A549 (cell line): ENCODE measurements around the gene ABCG8.

ENCODE experiments used
- HOXB13 ChIP-seq: fragments of 250-450 bp; sonication (Bioruptor Pico); IDR thresholded peaks from 2 replicates; pipeline ENCODE4 v1.5.0; 2020; ENCODE audit warnings: low read depth, mild to moderate bottlenecking, moderate library complexity
- JUNB ChIP-seq: fragments of >200 bp; sonication (Bioruptor Twin); formaldehyde crosslinking; IDR thresholded peaks from 2 replicates; pipeline ENCODE4 v1.6.1; 2016
- MAZ ChIP-seq: fragments of 150-350 bp; IDR thresholded peaks from 2 replicates; pipeline ENCODE4 v1.6.1; 2014; ENCODE audit warnings: antibody characterized with exemption, low read depth, low read length, borderline replicate concordance
- MYC ChIP-seq: IDR thresholded peaks from 2 replicates; pipeline ENCODE4 v1.6.1; 2012; ENCODE audit warnings: mild to moderate bottlenecking, inconsistent platforms, low read length, improper control_type of control experiment, borderline replicate concordance
- POLR2AphosphoS2 ChIP-seq: conservative IDR thresholded peaks from 2 replicates; pipeline ENCODE4 v1.6.1; 2012; ENCODE audit warnings: low read length, improper control_type of control experiment, inconsistent platforms
- TF ChIP-seq, protein P1 (sequence below): fragments of 200-600 bp; sonication (generic); IDR thresholded peaks from 2 replicates; pipeline ENCODE4 v1.6.1; 2016; ENCODE audit warnings: antibody characterized with exemption, mild to moderate bottlenecking, moderate library complexity
- TF ChIP-seq, protein P2 (sequence below): fragments of >200 bp; sonication (Bioruptor Twin); formaldehyde crosslinking; IDR thresholded peaks from 3 replicates; pipeline ENCODE4 v1.5.1; 2016
- TF ChIP-seq, protein P3 (sequence below): IDR thresholded peaks from 2 replicates; pipeline ENCODE4 v1.6.1; 2012; ENCODE audit warnings: low read depth, borderline replicate concordance

DNA sequence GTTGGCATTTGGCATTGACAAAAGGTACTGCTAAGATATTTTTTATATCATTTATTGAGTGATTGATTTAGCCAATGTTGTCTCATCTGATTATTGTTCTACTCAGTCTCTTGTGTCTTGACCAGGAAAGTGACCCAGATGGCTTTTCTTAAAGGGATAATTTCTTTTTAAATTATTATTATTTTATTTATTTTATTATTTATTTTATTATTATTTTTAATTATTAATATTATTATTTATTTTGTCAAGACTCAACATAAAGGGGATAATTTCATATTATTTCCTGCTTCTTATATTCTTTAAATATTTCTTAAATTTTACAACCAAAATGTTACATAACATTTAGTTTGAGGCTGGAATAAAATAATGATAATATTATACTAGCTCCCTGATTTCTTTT lies 37.9 kb upstream of the ABCG8 start:
- TF ChIP-seq POLR2AphosphoS2, result no peak
- no peak for TF ChIP-seq MYC
- TF ChIP-seq, protein P1, sequence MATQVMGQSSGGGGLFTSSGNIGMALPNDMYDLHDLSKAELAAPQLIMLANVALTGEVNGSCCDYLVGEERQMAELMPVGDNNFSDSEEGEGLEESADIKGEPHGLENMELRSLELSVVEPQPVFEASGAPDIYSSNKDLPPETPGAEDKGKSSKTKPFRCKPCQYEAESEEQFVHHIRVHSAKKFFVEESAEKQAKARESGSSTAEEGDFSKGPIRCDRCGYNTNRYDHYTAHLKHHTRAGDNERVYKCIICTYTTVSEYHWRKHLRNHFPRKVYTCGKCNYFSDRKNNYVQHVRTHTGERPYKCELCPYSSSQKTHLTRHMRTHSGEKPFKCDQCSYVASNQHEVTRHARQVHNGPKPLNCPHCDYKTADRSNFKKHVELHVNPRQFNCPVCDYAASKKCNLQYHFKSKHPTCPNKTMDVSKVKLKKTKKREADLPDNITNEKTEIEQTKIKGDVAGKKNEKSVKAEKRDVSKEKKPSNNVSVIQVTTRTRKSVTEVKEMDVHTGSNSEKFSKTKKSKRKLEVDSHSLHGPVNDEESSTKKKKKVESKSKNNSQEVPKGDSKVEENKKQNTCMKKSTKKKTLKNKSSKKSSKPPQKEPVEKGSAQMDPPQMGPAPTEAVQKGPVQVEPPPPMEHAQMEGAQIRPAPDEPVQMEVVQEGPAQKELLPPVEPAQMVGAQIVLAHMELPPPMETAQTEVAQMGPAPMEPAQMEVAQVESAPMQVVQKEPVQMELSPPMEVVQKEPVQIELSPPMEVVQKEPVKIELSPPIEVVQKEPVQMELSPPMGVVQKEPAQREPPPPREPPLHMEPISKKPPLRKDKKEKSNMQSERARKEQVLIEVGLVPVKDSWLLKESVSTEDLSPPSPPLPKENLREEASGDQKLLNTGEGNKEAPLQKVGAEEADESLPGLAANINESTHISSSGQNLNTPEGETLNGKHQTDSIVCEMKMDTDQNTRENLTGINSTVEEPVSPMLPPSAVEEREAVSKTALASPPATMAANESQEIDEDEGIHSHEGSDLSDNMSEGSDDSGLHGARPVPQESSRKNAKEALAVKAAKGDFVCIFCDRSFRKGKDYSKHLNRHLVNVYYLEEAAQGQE, result no peak
- no peak for TF ChIP-seq JUNB
- TF ChIP-seq, protein P2, sequence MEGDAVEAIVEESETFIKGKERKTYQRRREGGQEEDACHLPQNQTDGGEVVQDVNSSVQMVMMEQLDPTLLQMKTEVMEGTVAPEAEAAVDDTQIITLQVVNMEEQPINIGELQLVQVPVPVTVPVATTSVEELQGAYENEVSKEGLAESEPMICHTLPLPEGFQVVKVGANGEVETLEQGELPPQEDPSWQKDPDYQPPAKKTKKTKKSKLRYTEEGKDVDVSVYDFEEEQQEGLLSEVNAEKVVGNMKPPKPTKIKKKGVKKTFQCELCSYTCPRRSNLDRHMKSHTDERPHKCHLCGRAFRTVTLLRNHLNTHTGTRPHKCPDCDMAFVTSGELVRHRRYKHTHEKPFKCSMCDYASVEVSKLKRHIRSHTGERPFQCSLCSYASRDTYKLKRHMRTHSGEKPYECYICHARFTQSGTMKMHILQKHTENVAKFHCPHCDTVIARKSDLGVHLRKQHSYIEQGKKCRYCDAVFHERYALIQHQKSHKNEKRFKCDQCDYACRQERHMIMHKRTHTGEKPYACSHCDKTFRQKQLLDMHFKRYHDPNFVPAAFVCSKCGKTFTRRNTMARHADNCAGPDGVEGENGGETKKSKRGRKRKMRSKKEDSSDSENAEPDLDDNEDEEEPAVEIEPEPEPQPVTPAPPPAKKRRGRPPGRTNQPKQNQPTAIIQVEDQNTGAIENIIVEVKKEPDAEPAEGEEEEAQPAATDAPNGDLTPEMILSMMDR, result no peak
- no peak for TF ChIP-seq HOXB13 (CRISPR knock-in tag)
- TF ChIP-seq MAZ, result no peak
- TF ChIP-seq, protein P3, sequence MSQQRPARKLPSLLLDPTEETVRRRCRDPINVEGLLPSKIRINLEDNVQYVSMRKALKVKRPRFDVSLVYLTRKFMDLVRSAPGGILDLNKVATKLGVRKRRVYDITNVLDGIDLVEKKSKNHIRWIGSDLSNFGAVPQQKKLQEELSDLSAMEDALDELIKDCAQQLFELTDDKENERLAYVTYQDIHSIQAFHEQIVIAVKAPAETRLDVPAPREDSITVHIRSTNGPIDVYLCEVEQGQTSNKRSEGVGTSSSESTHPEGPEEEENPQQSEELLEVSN, result no peak
